ENCODE results near the gene ZNF549. TPM values are rescaled to one million over a fixed set of nuclear protein-coding genes. Genes with fewer than 3 reads are reported as not detected.
A peak's percentile ranks its signal among the peaks of the same experiment; 100 is the strongest.
"Not testable (repeated sequence)": the region's sequence is repeated elsewhere in the genome, so short reads cannot be mapped to it uniquely, and the experiment has no call there.

ZNF549 gene
- total RNA-seq, 1 experiment from 2014 or later = 11.6 TPM

DNA sequence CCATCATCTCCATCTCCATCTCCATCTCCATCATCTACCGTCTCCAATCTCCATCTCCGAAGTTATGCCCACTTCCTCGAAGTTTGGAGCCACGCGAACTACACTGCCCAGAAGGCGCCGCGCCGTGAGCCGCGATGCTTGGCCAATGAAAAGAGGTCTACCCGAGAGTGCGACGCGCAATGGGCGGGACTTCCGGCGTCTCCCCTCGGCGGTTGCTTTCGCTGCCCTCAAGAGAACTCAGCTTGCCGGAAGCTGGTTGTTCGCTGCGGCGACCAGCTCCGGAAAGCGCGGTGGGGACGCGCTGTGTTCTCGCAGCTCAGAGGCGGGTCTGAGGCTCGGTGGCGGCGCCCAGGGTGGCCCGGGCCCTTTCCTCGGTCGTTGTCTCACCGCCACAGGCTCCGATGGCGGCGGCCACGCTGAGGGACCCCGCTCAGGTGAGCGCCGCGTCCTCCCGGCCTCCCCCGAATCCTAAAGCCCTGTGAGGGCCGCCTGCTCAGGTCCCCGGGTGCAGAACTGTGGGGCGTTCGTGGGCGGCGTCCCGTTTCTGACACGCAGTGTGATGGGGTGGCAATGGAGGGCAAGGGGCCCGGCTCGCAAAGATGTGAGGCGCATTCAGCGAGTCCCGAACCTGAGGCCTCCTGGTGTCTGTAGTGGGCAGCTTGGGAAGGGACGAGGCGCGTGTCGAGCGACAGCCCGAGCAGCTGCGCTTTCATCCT lies 27.3 kb upstream of the ZNF549 start, which contains the start of gene ZNF773:
TSS of gene ZNF773 (plus strand) at position 259 of the 716 bp plus-strand sequence. CDS start at position 402, 143 bp downstream.
- H2AK5ac ChIP-seq (ENCODE audit: insufficient read length, low read length); H4K91ac ChIP-seq (ENCODE audit: insufficient read length, low read depth, low read length); H3K4me1 Mint-ChIP-seq; H2BK5ac ChIP-seq (ENCODE audit: insufficient read length, low read length); H4K20me1 ChIP-seq (ENCODE audit: control insufficient read depth, insufficient read depth, insufficient read length); H3K23me2 ChIP-seq (ENCODE audit: insufficient read length, low read depth, low read length, poor library complexity, severe bottlenecking); H2BK12ac ChIP-seq (ENCODE audit: insufficient read length, low read depth, low read length); H3T11ph ChIP-seq (ENCODE audit: low read length); H4K8ac ChIP-seq (replicated peaks; ENCODE audit: insufficient read length, low read depth, low read length); H3K56ac ChIP-seq (ENCODE audit: insufficient read length, low read depth, low read length); H3K79me1 ChIP-seq (ENCODE audit: insufficient read depth, low read depth, low read length, poor library complexity, severe bottlenecking); H3K23ac ChIP-seq (ENCODE audit: insufficient read length, low read depth, low read length); H3K27me3 Mint-ChIP-seq (ENCODE audit: low read depth); H3K79me2 ChIP-seq (ENCODE audit: insufficient read depth, low read length); H3K4me1 ChIP-seq (ENCODE audit: insufficient read depth, low read length); H2BK120ac ChIP-seq (ENCODE audit: low read depth, low read length, poor library complexity, severe bottlenecking); H3K18ac ChIP-seq (ENCODE audit: insufficient read length, low read depth, low read length); H2BK15ac ChIP-seq (ENCODE audit: low read depth, low read length); H4K5ac ChIP-seq (ENCODE audit: insufficient read length, low read depth, low read length); H2AFZ ChIP-seq (ENCODE audit: low read length); H3K27me3 ChIP-seq (ENCODE audit: insufficient read depth, low read length); H2BK20ac ChIP-seq (ENCODE audit: low read depth, low read length, poor library complexity, severe bottlenecking); H3K27ac Mint-ChIP-seq; H3K27ac ChIP-seq (ENCODE audit: insufficient read length, low read depth, low read length); H3K9me3 ChIP-seq (ENCODE audit: control insufficient read depth, low read depth, low read length); H3K4ac ChIP-seq (ENCODE audit: low read depth, low read length): not testable (repeated sequence)
- H3K14ac ChIP-seq (ENCODE audit: insufficient read depth, low read length) = peak within 1 kb of the TSS; percentile 87; the same call in 1 of the 2 replicates
- peak; percentile 94 for DNase-seq
- WGBS (ENCODE audit: extremely low coverage, insufficient read length, low lambda C conversion rate) = 100% methylated on average over 1 of the region's 69 CpGs
- H3K4me2 ChIP-seq (ENCODE audit: insufficient read depth, insufficient read length, low read length) = peak within 1 kb of the TSS; percentile 77
- Mint-ChIP-seq H3K9me3 (peaks cover 14 to 39% of the 10 kb centered on the region in 2 experiments), H3K4me3 (peak within 1 kb of the TSS; percentile 69 to 88), H3K36me3 (ENCODE audit: insufficient read depth in 1 of 3, low read depth in 3 of 3) (peaks cover 39 to 47% (median 45%) of the 10 kb centered on the region in 3 experiments)
- peak within 1 kb of the TSS; percentile 71 for H3K9ac ChIP-seq (ENCODE audit: extremely low read depth, insufficient read length, low read length)

DNA sequence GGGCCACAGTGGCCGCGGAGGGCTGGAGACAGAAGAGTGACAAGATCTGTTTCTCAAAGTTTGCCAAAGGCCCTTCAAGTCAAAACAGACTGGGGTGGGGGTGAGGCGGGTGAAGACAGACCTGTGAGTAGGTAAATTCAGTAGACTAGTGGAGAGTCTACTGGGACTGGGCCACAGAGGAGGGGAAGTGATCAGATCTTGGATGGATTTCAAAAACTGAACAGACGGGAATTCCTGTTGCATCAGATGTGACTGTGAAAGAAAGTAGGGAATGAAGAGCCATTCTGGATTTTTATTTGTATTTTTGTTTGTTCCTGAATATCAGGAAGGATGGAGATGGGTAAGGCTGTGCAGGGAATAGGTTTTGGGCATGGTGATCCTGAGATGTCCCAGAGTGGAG lies 26.8 kb upstream of the ZNF549 start:
- H2BK12ac ChIP-seq (ENCODE audit: insufficient read length, low read depth, low read length); H2AFZ ChIP-seq (ENCODE audit: low read length); H3K27me3 Mint-ChIP-seq (ENCODE audit: low read depth); H3K14ac ChIP-seq (ENCODE audit: insufficient read depth, low read length); H3K23me2 ChIP-seq (ENCODE audit: insufficient read length, low read depth, low read length, poor library complexity, severe bottlenecking); H3K9me3 ChIP-seq (ENCODE audit: control insufficient read depth, low read depth, low read length); H4K91ac ChIP-seq (ENCODE audit: insufficient read length, low read depth, low read length); H3K79me1 ChIP-seq (ENCODE audit: insufficient read depth, low read depth, low read length, poor library complexity, severe bottlenecking); H3K27me3 ChIP-seq (ENCODE audit: insufficient read depth, low read length); H3K18ac ChIP-seq (ENCODE audit: insufficient read length, low read depth, low read length); H3K4me1 ChIP-seq (ENCODE audit: insufficient read depth, low read length); H4K20me1 ChIP-seq (ENCODE audit: control insufficient read depth, insufficient read depth, insufficient read length); H3K27ac ChIP-seq (ENCODE audit: insufficient read length, low read depth, low read length); H2BK15ac ChIP-seq (ENCODE audit: low read depth, low read length); H2BK20ac ChIP-seq (ENCODE audit: low read depth, low read length, poor library complexity, severe bottlenecking); H3K27ac Mint-ChIP-seq; H2AK5ac ChIP-seq (ENCODE audit: insufficient read length, low read length); H4K8ac ChIP-seq (replicated peaks; ENCODE audit: insufficient read length, low read depth, low read length); H3K79me2 ChIP-seq (ENCODE audit: insufficient read depth, low read length); H3K4ac ChIP-seq (ENCODE audit: low read depth, low read length); H2BK5ac ChIP-seq (ENCODE audit: insufficient read length, low read length); H2BK120ac ChIP-seq (ENCODE audit: low read depth, low read length, poor library complexity, severe bottlenecking); H3K4me1 Mint-ChIP-seq; H3T11ph ChIP-seq (ENCODE audit: low read length); H3K23ac ChIP-seq (ENCODE audit: insufficient read length, low read depth, low read length); DNase-seq; H3K56ac ChIP-seq (ENCODE audit: insufficient read length, low read depth, low read length); H4K5ac ChIP-seq (ENCODE audit: insufficient read length, low read depth, low read length): not testable (repeated sequence)
- WGBS (ENCODE audit: extremely low coverage, insufficient read length, low lambda C conversion rate) = no CpG with 5 or more reads among the region's 4 CpGs
- peak overlapping the region; percentile 77 for H3K4me2 ChIP-seq (ENCODE audit: insufficient read depth, insufficient read length, low read length)
- peak overlapping the region; percentile 38 for H3K9ac ChIP-seq (ENCODE audit: extremely low read depth, insufficient read length, low read length)
- H3K4me3 Mint-ChIP-seq = peak overlapping the region; percentile 69 to 88
- peaks cover 10 to 38% of the 10 kb centered on the region in 2 experiments for H3K9me3 Mint-ChIP-seq
- H3K36me3 Mint-ChIP-seq (ENCODE audit: insufficient read depth in 1 of 3, low read depth in 3 of 3) = peaks cover 38 to 46% (median 46%) of the 10 kb centered on the region in 3 experiments

All from H9 (cell line).